Fibroblast of skin of back (primary cell): Measurements from ENCODE around the gene OXNAD1.

ENCODE experiments used
- DNase-seq: peaks from one replicate; pipeline ENCODE4 v3.0.0-alpha.2; 2013

OXNAD1 gene

GRCh38 chr3:16279010-16279801 lies 14.2 kb downstream of the OXNAD1 start:
- DNase-seq, result no peak

- peak; percentile 75 for DNase-seq
These were observed 15.7 kb downstream of the OXNAD1 start for GRCh38 chr3:16280671-16281070.

DNA sequence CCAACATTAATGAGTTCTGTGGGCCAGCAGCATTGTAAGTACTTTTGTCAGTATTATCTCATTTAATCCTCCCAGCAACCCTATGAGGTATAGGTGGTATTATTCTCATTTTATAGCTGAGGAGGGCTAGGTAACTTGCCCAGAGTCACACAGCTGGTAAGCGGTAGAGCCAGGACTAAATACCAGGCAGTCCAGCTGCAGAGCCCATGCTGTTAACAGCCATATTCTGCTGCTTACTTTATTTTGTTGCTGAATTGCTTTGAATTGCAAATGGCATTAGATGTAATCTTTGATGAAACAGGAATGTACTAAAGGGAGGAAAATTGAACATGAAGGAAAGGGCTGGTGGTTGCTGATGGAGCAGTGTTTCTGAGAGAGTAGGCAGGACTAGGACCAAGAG lies 19.6 kb downstream of the OXNAD1 start:
- no peak for DNase-seq

- no peak for DNase-seq
These were observed 21.1 kb downstream of the OXNAD1 start for GRCh38 chr3:16286161-16286560.

DNA sequence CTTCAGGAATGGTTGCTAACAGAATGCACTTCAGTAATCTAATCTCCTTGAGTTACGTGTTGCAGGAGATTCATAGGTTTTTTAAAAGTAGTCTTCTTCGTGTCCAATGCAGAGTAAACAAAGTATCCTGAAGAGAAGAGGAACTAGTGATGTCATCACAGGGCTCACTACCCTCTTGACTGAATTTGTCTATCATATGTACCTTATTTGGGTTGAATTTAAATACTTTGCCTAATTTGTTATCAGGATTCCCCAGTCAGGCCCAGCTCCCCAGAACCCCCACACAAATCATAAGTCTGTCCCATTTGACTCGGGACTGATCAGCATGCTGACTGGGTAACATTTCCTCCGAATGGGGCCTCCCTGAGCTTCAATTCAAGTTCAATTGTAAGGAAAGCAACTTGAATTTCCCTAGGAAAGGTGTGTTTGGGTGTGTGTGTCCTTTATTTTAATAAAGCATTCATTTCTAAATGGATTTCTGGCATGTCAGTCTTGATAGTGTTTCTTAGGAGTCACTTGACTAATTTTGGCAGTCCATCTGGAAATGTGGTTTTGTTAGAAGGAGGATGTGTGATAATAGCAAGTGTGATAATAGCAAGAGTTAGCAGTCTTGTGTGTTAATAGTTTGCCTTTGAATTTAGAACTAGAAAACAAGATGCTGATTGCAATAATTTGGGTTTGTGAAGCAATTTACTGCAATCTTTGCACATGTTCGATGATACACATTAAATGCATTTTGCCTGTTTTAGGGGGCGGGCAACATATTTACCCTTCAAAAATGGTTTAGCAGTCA lies 21.9 kb downstream of the OXNAD1 start:
- no peak for DNase-seq

GRCh38 chr3:16288664-16289063 lies 23.7 kb downstream of the OXNAD1 start:
- DNase-seq, result no peak

DNA sequence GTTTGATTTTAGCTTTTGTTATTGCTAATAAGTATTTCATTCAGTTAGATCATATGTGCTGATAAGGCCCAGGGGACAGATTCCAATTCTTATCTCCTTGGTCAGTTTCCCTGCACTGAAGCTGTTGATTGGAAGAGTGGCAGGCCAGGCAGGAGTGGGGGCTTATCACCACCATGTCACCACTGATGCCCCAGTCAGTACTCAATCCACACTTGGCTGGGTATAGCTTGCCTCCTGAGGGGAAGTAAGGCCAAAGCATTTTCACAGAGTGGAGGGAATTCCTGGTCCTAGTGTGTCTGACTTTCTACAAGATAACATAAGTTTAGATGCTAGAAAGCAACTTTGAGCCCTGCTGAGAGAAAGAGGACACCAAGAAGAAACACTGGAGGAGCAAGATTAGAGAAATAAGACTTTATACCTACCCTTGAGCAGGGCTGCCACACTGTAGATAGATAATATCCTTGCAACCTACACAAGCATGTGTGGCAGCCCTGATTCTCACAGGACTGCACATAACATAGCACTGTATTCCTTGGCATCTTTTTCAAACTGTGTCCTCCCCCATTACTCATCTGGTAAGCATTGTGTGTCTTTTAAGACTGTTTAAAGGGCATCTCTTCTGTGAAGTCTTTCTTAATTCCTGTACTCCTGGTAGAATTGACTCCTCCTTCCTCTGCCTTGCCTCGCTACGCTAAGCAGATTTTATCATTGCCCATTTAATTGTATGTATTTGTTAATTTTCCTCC lies 24.3 kb downstream of the OXNAD1 start:
- peak; percentile 56 for DNase-seq

DNA sequence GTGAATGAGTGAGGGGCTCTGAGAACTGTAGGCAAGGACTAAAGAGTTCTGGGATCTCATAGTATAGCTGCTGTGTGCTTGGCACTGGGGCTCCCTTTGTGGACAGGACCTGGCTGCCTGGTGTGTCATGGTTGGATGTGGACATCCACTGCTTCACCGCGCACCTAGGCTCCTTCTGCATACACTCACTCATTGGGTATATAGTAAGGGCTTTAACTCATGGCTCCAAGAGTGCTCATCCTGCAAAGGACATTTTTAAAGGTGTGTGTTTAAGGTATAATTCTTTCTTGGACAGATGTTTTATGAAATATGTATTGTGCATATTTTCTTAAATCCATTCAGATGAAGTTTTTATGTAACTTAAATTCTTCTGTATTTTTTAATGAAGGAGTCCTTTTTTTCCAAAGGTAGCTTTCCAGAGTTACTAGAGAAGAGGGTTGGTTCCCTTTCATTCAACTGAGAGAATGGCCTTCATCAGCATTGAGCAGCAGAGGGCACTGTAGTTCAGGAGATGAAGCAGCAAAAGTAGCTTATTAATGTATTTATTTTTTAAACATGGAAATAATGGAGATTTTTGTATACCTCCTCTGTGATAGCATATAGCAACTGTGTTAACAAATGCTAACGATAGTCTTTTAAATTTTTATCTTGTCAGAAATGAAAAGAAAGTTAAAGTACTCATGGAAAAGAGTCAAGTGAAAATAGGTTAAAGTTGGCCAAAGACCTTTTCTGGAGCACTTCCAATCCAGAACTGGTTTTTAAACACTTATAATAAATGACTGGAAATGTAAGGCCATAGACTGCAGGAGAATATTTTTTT lies 25.2 kb downstream of the OXNAD1 start:
- peak; percentile 65 for DNase-seq

- DNase-seq, result no peak
These were observed 25.8 kb downstream of the OXNAD1 start for GRCh38 chr3:16290827-16291196.

- no peak for DNase-seq
These were observed 29.8 kb downstream of the OXNAD1 start for GRCh38 chr3:16294844-16295243.

DNA sequence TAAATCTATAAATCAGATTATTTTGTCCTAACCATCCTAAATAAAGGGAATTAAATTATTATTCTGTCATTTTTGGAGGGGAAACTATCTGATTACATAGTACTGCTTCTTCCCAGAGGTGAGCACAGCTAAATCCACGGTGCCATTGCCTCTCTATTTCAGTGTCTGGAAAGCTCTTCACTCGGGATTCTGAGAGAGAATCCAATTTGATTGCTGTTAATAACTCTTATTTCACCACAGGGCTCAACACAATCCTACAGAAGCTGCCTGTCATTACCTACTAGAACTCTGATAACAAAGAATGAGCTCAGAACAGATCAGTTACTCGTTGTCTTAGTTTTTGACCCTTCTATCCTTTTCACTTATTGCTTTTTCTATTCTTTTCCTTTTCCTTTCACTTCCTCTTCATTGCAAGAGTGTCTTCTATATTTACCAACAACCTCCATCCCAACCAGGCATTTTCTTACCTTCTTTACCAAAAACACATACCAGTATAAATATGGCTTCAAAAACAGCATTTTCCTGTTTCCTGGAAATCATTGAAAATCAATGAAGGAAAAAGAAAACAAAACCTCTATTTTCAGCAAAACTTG lies 30.4 kb downstream of the OXNAD1 start:
- DNase-seq, result no peak

GRCh38 chr3:16297997-16298885 lies 33.2 kb downstream of the OXNAD1 start:
- no peak for DNase-seq

GRCh38 chr3:16298891-16299290 lies 33.9 kb downstream of the OXNAD1 start:
- DNase-seq, result no peak

DNA sequence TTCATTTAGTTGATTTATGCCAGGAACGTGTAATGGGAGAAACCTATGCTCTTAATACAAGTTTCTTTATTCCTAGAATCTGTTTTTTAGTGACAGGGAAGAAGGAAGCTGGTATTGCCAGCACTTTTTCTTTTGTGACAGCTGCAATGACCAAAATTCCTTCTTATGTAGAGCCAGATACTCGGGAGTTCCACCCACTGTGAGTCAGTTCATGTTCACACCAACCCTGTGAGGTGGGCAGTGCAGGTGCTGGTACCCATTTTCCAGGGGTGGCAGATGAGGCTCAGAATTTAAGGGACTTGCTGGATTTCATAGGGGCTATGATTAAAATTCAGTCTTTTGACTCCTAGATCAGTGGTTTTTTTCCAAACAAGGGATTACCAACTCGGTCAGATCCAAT lies 34.7 kb downstream of the OXNAD1 start:
- no peak for DNase-seq

- no peak for DNase-seq
These were observed 35.3 kb downstream of the OXNAD1 start for GRCh38 chr3:16300307-16300706.

GRCh38 chr3:16300881-16301359 lies 35.9 kb downstream of the OXNAD1 start:
- DNase-seq, result no peak

DNA sequence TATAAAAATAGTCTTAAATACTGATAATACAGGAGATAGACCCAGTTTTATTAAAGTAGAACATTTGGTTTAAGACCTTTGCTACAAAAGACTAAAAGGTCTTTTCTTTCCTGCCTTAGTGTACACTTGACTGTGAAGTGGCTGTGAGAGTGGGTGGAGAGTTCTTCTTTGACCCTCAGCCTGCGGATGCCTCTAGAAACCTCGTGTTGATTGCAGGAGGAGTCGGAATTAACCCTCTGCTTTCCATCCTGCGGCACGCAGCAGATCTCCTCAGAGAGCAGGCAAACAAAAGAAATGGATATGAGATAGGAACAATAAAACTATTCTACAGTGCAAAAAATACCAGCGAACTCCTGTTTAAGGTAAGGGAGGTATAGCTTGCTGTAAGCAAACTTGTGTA lies 36.5 kb downstream of the OXNAD1 start:
- DNase-seq, result no peak

- no peak for DNase-seq
These were observed 37.1 kb downstream of the OXNAD1 start for GRCh38 chr3:16302082-16302631.

- DNase-seq, result no peak
These were observed 38.1 kb downstream of the OXNAD1 start for GRCh38 chr3:16303037-16303575.
